IPS-15b (cell line): ENCODE data around the gene ZWILCH.
"Not testable (repeated sequence)": the region's sequence is repeated elsewhere in the genome, so short reads cannot be mapped to it uniquely, and the experiment has no call there.

Source experiments
- H3K27me3 ChIP-seq: one replicate; pipeline ENCODE4 v1.6.1; 2013; ENCODE audit warnings: low read length; ENCODE audit not compliant: control insufficient read depth, insufficient read depth
- H3K36me3 ChIP-seq: one replicate; pipeline ENCODE4 v1.6.1; 2013; ENCODE audit warnings: low read length; ENCODE audit not compliant: control insufficient read depth, insufficient read depth
- H3K4me1 ChIP-seq: one replicate; pipeline ENCODE4 v1.6.1; 2013; ENCODE audit warnings: mild to moderate bottlenecking, low read length; ENCODE audit not compliant: control insufficient read depth, insufficient read depth
- H3K4me3 ChIP-seq: one replicate; pipeline ENCODE4 v1.5.1; 2013; ENCODE audit warnings: low read depth, low read length
- H3K9ac ChIP-seq: one replicate; pipeline ENCODE4 v1.6.1; 2013; ENCODE audit warnings: low read depth, mild to moderate bottlenecking, low read length
- H3K9me3 ChIP-seq: one replicate; pipeline ENCODE4 v1.6.1; 2013; ENCODE audit warnings: mild to moderate bottlenecking, low read length; ENCODE audit not compliant: control insufficient read depth, insufficient read depth

The ZWILCH gene

DNA sequence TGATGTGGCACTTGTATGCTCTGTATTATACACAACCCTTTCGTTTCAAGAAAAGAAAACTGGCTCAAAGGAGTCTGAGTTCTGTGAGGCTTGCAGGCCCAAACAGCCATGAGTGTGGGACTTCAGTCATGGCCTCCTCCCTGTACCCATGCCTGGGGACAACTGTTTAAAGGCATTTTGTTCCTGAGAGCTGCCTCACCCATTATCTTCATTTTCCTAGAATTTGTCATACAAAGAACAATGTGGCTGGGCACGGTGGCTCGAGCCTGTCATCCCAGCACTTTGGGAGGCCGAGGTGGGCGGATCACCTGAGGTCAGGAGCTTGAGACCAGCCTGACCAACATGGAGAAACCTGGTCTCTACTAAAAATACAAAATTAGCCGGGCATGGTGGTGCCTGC is 84.3 kb downstream of the ZWILCH start:
- not testable (repeated sequence) for H3K9ac ChIP-seq, H3K27me3 ChIP-seq, H3K4me1 ChIP-seq, H3K36me3 ChIP-seq, H3K9me3 ChIP-seq, H3K4me3 ChIP-seq

DNA sequence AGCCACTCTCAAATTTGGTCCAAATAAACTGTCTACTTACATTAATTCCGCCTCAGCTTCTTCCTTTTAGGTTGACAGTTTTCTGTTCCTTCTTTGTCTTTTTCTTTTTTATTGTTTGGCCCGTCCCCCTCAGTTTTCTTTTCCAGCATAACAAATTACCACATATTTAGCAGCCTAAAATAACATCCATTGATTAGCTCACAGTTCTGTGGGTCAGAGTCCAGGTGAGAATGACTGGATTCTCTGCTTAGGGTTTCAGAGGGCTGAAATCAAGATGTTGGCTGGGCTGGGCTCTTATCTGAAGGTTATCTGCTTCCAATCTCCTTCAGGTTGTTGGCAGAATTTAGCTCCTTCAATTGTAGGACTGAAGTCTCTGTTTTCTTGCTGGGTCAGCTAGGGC is 85.3 kb downstream of the ZWILCH start:
- Histone ChIP-seq H3K9ac (no peak overlapping the region), H3K4me1 (no peaks in the 10 kb centered on the region), H3K9me3 (no peaks in the 10 kb centered on the region), H3K36me3 (no peaks in the 10 kb centered on the region), H3K4me3 (no peak overlapping the region), H3K27me3 (no peaks in the 10 kb centered on the region)

DNA sequence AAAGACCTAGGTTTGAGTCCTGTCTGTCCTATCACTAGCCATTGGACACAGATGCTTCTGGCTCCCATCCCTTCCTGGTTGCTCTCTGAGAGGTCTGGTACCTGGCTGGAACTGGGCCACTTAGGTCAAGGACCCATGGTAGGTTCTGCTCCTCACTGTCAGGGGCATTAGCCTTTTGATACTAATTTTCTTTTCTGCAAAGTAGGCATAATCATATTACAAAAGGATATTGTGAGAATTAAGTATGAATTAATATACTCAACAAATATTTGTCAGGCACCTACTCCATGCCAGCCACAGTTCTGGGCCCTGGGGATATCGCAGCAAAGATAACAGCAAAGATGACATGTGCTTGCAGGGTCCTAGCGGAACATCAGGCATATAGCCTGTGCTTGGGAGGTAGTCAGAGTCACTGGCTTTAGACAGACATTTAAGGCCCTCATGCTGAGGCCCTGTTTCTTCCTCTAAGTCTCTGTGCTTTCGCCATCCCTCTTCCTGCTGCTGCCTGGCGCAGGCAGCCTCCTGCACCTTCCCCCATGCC is 86.3 kb downstream of the ZWILCH start:
- H3K9me3 ChIP-seq, result no peaks in the 10 kb centered on the region
- no peaks in the 10 kb centered on the region for H3K4me1 ChIP-seq
- H3K4me3 ChIP-seq, result no peak overlapping the region
- H3K36me3 ChIP-seq, result no peaks in the 10 kb centered on the region
- H3K27me3 ChIP-seq, result no peaks in the 10 kb centered on the region
- no peak overlapping the region for H3K9ac ChIP-seq

DNA sequence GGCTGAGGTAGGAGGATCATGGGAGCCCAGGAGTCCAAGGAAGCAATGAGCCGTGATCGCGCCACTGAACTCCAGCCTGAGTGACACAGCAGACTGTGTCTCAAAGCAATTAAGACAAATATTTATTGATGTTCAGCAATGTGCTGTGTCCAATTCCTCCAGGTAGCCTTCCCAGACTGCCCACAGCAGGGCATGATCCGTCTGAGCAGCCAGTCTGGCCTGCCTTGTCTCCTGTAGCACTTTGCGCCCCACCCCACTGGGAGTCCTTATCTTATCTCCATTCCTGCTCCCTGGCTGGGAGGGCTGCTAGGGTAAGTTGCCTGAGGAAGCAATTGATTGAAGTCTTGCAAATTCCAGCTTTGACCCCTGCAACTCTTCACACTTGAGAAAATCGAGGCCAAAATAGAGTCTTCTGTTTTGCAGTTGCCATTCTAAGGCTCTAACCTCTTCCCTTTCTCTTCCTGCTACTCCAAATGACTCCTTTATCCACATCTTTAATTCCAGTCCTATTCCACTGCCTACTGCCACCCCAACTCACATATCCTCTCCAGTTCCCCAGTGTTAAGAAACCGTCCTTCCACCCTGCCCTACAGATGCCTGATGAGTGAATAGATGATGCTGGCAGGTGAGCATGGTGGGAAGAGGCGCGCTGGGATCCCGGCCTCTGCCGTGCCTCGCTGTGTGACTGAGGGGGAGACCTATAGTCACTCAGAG is 87.5 kb downstream of the ZWILCH start:
- no peak overlapping the region for H3K9ac ChIP-seq
- no peaks in the 10 kb centered on the region for H3K27me3 ChIP-seq
- no peaks in the 10 kb centered on the region for H3K36me3 ChIP-seq
- H3K4me3 ChIP-seq, result no peak overlapping the region
- H3K4me1 ChIP-seq, result no peaks in the 10 kb centered on the region
- no peaks in the 10 kb centered on the region for H3K9me3 ChIP-seq

DNA sequence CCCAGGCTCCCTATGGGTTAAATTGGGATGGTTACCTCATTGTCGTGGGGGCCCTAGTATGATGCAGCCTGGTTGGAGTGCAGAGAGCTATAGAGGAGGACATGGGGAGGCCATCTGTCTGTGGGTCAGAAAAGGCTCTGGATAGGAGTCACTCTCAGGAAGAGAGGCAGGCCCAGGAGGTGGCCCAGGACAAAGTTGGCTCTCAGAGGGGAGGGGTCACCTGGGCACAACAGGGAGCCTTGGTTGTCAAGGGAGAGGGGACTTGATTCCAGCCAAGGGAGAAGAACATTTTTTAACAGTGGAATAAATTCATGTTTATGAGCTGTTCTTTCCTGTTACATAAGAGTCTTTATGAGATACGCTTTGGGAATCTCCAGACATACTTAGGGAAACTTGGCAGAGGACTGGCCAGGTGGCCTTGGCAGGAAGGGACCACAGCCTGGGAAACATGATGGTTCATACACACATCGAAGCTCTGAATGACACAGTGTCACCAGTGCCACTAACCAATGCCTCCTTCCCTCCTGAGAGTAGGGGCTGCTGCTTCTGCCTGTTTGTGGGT is 88.2 kb downstream of the ZWILCH start:
- Histone ChIP-seq H3K36me3 (no peaks in the 10 kb centered on the region), H3K4me3 (no peak overlapping the region), H3K9me3 (no peaks in the 10 kb centered on the region), H3K4me1 (no peaks in the 10 kb centered on the region), H3K9ac (no peak overlapping the region), H3K27me3 (no peaks in the 10 kb centered on the region)

DNA sequence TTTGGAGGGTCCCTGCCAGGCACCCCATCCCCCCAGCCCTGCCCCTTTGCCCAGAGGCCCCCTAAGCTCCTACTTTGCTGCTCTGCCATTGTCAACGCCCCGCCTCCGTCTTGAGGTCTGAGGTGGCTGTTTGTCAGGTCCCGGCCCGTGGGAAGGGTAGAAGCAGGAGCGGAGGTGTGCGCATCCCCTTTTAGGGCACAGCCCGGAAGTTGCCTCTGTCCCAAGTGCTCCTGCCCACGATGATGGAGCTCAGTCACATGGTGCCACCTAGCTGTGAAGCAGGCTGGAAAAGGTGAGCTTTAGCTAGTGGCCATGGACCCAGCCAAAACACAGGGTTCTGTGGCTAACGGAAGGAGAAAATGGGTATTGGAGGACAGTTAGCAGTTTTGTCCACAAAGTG is 89.2 kb downstream of the ZWILCH start:
- Histone ChIP-seq H3K9me3 (no peaks in the 10 kb centered on the region), H3K36me3 (no peaks in the 10 kb centered on the region), H3K27me3 (no peaks in the 10 kb centered on the region), H3K4me1 (no peaks in the 10 kb centered on the region), H3K9ac (no peak overlapping the region), H3K4me3 (no peak overlapping the region)

DNA sequence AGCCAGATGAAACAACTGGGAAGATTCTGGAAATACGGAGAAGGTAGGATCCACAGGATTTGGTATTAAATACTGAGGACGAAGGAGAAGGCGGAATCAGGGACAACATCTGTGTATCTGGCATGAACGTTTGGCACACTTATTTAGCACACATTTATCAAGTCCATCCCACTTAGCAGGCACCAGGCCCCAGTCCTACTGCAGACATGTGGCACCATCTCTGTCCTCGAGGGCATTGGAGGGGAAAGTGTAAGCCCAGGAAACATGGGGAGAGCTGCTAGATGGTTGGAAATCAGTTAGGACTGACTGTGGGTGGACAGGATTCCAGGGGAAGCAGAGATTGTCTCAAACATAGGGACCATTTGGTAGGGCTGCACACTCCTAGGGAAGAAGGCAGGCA is 89.7 kb downstream of the ZWILCH start:
- Histone ChIP-seq H3K4me3 (no peak overlapping the region), H3K4me1 (no peaks in the 10 kb centered on the region), H3K9me3 (no peaks in the 10 kb centered on the region), H3K27me3 (no peaks in the 10 kb centered on the region), H3K36me3 (no peaks in the 10 kb centered on the region), H3K9ac (no peak overlapping the region)

DNA sequence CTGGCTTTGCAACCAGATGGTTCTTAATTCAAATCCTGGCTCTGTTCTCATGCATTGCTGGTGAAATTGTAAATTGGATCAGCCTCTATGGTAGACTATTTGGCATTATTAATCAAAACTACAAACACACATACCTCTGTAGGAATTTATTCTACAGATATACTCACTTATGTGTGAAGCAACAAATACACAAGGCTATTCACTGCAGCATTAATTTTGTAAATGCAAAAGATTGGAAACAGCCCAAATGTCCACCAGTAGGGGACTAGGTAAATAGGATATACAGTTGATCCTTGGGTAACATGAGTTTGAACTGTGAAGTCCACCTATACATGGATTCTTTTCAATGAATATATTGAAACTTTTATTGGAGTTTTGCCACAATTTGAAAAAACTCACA is 90.2 kb downstream of the ZWILCH start:
- Histone ChIP-seq H3K4me3 (no peak overlapping the region), H3K36me3 (no peaks in the 10 kb centered on the region), H3K9me3 (no peaks in the 10 kb centered on the region), H3K4me1 (no peaks in the 10 kb centered on the region), H3K27me3 (no peaks in the 10 kb centered on the region), H3K9ac (no peak overlapping the region)

DNA sequence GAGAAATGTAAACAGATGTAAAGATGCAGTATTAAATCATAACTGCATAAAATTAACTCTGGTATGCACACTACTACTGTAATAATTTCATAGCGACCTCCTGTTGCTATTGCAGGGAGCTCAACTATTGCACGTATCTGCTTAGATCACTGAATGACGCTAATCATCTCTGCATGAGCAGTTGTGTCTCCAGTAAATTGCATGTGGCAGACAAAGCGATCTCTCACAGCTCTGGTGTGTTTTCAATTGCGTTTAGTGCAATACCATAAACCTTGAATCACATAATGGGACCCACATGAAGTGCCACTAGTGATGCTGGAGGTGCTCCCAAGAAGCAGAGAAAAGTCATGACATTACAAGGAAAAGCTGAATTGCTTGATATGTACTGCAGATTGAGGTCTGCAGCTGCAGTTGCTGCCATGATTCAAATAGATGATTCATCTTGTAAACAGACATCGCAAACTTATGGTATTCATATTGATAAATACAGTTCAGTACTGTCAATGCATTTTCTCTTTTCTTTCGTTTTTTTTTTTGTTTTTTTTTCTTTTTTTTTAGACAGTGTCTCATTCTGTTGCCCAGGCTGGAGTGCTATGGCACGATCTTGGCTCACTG is 90.9 kb downstream of the ZWILCH start:
- Histone ChIP-seq H3K4me3 (no peak overlapping the region), H3K36me3 (no peaks in the 10 kb centered on the region), H3K27me3 (no peaks in the 10 kb centered on the region)

DNA sequence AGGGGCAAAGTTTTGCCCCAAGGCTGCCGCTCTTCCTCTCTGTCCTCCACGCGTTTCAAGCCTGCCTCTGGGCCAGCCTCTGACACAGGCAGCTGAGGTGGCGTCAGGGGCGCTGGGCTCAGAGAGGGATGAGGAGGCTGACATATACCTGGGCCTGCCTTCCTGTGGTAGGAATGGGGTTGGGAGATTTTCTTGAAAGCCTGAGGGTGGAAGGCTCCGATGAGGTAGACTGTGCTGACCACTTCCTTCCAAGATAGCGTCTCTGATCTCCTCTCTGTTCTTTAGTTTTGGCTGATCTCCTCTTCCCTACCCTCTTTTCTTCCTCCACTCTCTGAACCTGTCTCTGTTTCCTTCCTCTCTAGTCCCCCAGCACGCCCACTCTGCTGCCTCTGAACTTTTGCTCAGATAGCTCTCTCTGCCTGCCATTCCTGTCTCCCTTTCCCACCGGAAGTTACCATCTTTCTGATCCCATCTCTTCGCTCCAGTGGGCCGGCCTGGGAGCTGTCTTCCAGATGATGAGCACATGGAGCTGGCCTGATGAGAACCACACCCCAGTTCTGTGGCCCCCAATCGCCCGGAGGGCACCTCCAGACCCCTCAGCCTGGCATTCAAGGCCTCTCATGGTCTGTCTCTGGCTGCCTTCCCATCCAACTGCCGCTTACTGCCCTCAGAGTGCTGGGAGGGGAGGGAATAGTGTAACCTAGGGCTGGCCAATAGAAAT is 93.1 kb downstream of the ZWILCH start:
- Histone ChIP-seq H3K4me3 (no peak overlapping the region), H3K27me3 (no peaks in the 10 kb centered on the region), H3K36me3 (no peaks in the 10 kb centered on the region), H3K9me3 (no peaks in the 10 kb centered on the region), H3K9ac (no peak overlapping the region), H3K4me1 (no peaks in the 10 kb centered on the region)

More for the DNA sequence above, 90.9 kb downstream of the ZWILCH start:
- no peaks in the 10 kb centered on the region for H3K9me3 ChIP-seq
- no peaks in the 10 kb centered on the region for H3K4me1 ChIP-seq
- no peak overlapping the region for H3K9ac ChIP-seq
